Ovary (tissue), 9 donors: ENCODE measurements around the gene DST. TPM values are rescaled to one million over a fixed set of nuclear protein-coding genes. Genes with fewer than 3 reads are reported as not detected.
A peak's percentile ranks its signal among the peaks of the same experiment; 100 is the strongest.

Experiments
- DNase-seq, 5 donors: peaks; one replicate each; pipeline ENCODE4 v3.0.0-alpha.2; 2019 to 2020
- H3K27ac ChIP-seq, 2 donors: fragments of 200-600 bp; one replicate each; pipeline versions ENCODE4 v1.5.1 to v1.8.0; 2019 to 2022
- H3K27me3 ChIP-seq: fragments of 200-600 bp; one replicate; pipeline ENCODE4 v1.8.0; 2022
- H3K36me3 ChIP-seq: fragments of 200-600 bp; sonication (generic); one replicate; pipeline ENCODE4 v1.5.1; 2019
- H3K4me1 ChIP-seq: one replicate; pipeline ENCODE4 v1.8.1; 2013; ENCODE audit warnings: mild to moderate bottlenecking, moderate library complexity; ENCODE audit not compliant: insufficient read depth
- H3K4me3 ChIP-seq: fragments of 200-600 bp; sonication (generic); one replicate; pipeline ENCODE4 v1.5.1; 2017
- H3K9me3 ChIP-seq, 2 donors: fragments of 200-600 bp in 1 of 2; sonication (generic) in 1 of 2; one replicate each; pipeline versions ENCODE4 v1.5.1 to v1.8.1; 2013 to 2019; ENCODE audit warnings: mild to moderate bottlenecking in 1 of 2, moderate library complexity in 1 of 2
- CTCF ChIP-seq, 3 donors: fragments of 450-650 bp in 2 of 3; fragments of 200-600 bp in 1 of 3; IDR thresholded peaks; one replicate each; pipeline versions ENCODE4 v1.5.1 to v1.8.0; 2016 to 2022; ENCODE audit warnings: antibody characterized with exemption in 3 of 3, mild to moderate bottlenecking in 1 of 3
- EP300 ChIP-seq: sonication (generic); formaldehyde crosslinking; IDR thresholded peaks from one replicate; pipeline ENCODE4 v1.6.1; 2017; ENCODE audit warnings: antibody characterized with exemption
- POLR2A ChIP-seq: fragments of 450-650 bp; IDR thresholded peaks from one replicate; pipeline ENCODE4 v1.6.1; 2017; ENCODE audit warnings: antibody characterized with exemption, mild to moderate bottlenecking, moderate library complexity
- WGBS, 3 donors: extraction: QIAGEN DNeasy Blood & Tissue Kit in 1 of 3; methylation state at CpG; one replicate each; pipeline versions ENCODE4 v1.1.5 to v1.1.7; 2013 to 2017; 5-methylcytosine and 5-hydroxymethylcytosine counted together
- intact Hi-C, 4 donors: fragments of 100-400 bp; cut with DNase I; formaldehyde crosslinking; loops; one replicate each; pipeline versions ENCODE4 v1.11.0 to v1.15.1; 2022 to 2023
- polyA plus RNA-seq, 2 donors: library from polyadenylated mRNA; stranded (reverse); fragments of 200-250 nt in 1 of 2; fragments of 350-450 nt in 1 of 2; fragmentation: Illumina TruSeq in 1 of 2; extraction: RNeasy Lipid Tissue Mini Kit (QIAGEN cat#74804) in 1 of 2; gene quantifications; one replicate each; pipeline ENCODE4 v1.2.3, GENCODE V29; 2013 to 2014
- total RNA-seq, 7 donors: library from RNA; depleted of rRNA in 2 of 7; stranded (reverse); fragments of >200 nt in 2 of 7; fragmentation: NEBNext Ultra II Directional in 3 of 7; extraction: Animal tissue kit (Norgen Biotek cat#: 25700) in 3 of 7; gene quantifications; one replicate each; pipeline versions ENCODE4 v1.1.0 to v1.2.4, GENCODE V29; 2016 to 2023
- donor health status: DM: no; HTN: no; CAD: no; lungs with moderate emphysema.
- donor health status: DM: no; HTN: no; CAD: no.
- donor health status: Bipolar disorder and iron deficiency.
- donor health status: DM: yes; HTN: yes; CAD: no.
- donor health status: DM: no; HTN: no; CAD: no.
- donor health status: DM: yes; HTN: yes; CAD: no.

DST gene
- total and polyA plus RNA-seq, 9 donors = 124 to 290 (median 174) TPM

DNA sequence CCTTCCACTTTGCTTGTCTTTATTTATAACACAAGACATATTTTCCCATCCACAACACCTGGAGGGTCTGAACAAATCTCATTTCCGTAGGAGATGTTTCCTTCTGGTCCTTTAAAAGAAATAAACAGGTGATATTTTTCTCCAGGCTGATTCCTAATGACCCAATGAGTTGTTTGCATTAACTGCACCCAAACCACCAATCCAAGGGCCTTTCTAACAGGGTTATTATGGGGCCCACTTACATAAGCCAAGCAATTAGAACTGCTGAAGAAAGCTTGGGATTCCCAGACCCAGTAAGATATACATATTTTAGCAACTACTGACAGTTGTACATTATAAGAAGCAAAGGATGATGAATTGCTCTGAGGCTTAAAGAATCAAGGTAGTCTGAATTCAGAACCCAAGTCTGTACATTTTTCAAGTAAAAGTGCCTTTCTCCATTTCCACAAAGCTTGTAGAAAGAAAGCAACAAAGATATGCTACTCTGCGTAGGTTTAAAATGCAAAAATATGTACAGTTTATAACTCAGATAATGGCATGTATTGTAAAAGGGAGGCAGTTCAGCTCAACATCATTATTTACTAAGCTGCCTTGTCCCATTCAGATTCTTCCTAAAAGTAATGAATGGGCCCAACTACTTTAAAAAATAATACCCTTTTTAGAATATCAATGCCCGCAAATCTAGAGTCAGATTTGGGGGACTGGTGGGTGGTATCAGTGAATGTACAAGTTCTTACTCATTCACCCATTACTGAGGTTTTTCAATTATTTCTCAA, 120.0 kb downstream of the DST start:
- no peak for DNase-seq
- Histone ChIP-seq H3K27ac (no peak overlapping the region), H3K4me1 (peaks cover 9% of the 10 kb centered on the region), H3K27me3 (no peaks in the 10 kb centered on the region), H3K9me3 (no peaks in the 10 kb centered on the region), H3K36me3 (no peaks in the 10 kb centered on the region), H3K4me3 (no peak overlapping the region)
- WGBS, 3 donors = 83 to 87% (median 86%) methylated on average over 3 of the region's 3 CpGs
- intact Hi-C loops = no loop called here
- no peak for TF ChIP-seq POLR2A
- TF ChIP-seq CTCF (IDR thresholded peaks at IDR 0.05) = no peak
- no peak for TF ChIP-seq EP300

GRCh38 chr6:56521976-56522375, 120.7 kb downstream of the DST start:
- Histone ChIP-seq H3K9me3 (no peaks in the 10 kb centered on the region), H3K27ac (peak overlapping the region in 1 of 2 donors; percentile 11), H3K4me3 (no peak overlapping the region), H3K27me3 (no peaks in the 10 kb centered on the region), H3K4me1 (peaks cover 9% of the 10 kb centered on the region), H3K36me3 (no peaks in the 10 kb centered on the region)
- 32 to 47% (median 37%) methylated on average over 2 of the region's 2 CpGs for WGBS, 3 donors
- TF ChIP-seq POLR2A (no peak), CTCF (IDR thresholded peaks at IDR 0.05) (no peak), EP300 (no peak)
- no peak for DNase-seq
- intact Hi-C loops = no loop called here

- no peaks in the 10 kb centered on the region for H3K36me3 ChIP-seq
- no peak overlapping the region for H3K4me3 ChIP-seq
- no peak for DNase-seq
- TF ChIP-seq CTCF (IDR thresholded peaks at IDR 0.05) (no peak), POLR2A (no peak), EP300 (no peak)
- no peak overlapping the region for H3K27ac ChIP-seq
- peaks cover 8% of the 10 kb centered on the region for H3K4me1 ChIP-seq
- 89 to 94% (median 91%) methylated on average over 2 of the region's 2 CpGs for whole genome bisulfite sequencing, 3 donors
- intact Hi-C loops = no loop called here
- no peaks in the 10 kb centered on the region for H3K27me3 ChIP-seq
- H3K9me3 ChIP-seq = no peaks in the 10 kb centered on the region
These were observed 121.2 kb downstream of the DST start for GRCh38 chr6:56521454-56521853.

- TF ChIP-seq POLR2A (no peak), CTCF (IDR thresholded peaks at IDR 0.05) (no peak), EP300 (no peak)
- H3K27ac ChIP-seq = no peak overlapping the region
- no peaks in the 10 kb centered on the region for H3K27me3 ChIP-seq
- WGBS, 3 donors = 96 to 100% (median 98%) methylated on average over 1 of the region's 1 CpG
- H3K4me3 ChIP-seq = no peak overlapping the region
- no peaks in the 10 kb centered on the region for H3K36me3 ChIP-seq
- intact Hi-C loops = no loop called here
- H3K9me3 ChIP-seq = no peaks in the 10 kb centered on the region
- peaks cover 3% of the 10 kb centered on the region for H3K4me1 ChIP-seq
- DNase-seq = no peak
These were observed 122.5 kb downstream of the DST start for GRCh38 chr6:56520218-56520617.
